SJCRH30 (cell line): ENCODE results near the gene NINJ2. TPM values are rescaled to one million over a fixed set of nuclear protein-coding genes. Genes with fewer than 3 reads are reported as not detected.

Experiments used
- DNase-seq, 2 experiments: peaks; one replicate each; pipeline ENCODE4 v3.0.0-alpha.2; 2015 to 2020
- H3K27ac ChIP-seq: fragments of 250-450 bp; sonication (Bioruptor Pico); 2 replicates; pipeline ENCODE4 v1.5.1; 2020; ENCODE audit warnings: mild to moderate bottlenecking, moderate library complexity
- H3K27me3 ChIP-seq: fragments of 250-450 bp; sonication (Bioruptor Pico); 2 replicates; pipeline ENCODE4 v1.5.1; 2020; ENCODE audit warnings: mild to moderate bottlenecking, moderate library complexity
- H3K36me3 ChIP-seq: fragments of 250-450 bp; sonication (Bioruptor Pico); 2 replicates; pipeline ENCODE4 v1.5.1; 2020; ENCODE audit warnings: mild to moderate bottlenecking, moderate library complexity
- H3K4me1 ChIP-seq: fragments of 250-450 bp; sonication (Bioruptor Pico); 2 replicates; pipeline ENCODE4 v1.5.1; 2020; ENCODE audit warnings: mild to moderate bottlenecking, moderate library complexity
- H3K4me3 ChIP-seq: fragments of 250-450 bp; sonication (Bioruptor Pico); 2 replicates; pipeline ENCODE4 v1.5.1; 2020; ENCODE audit warnings: mild to moderate bottlenecking, moderate library complexity
- H3K9me3 ChIP-seq: fragments of 250-450 bp; sonication (Bioruptor Pico); replicated peaks from 2 replicates; pipeline ENCODE4 v1.5.1; 2020; ENCODE audit warnings: mild to moderate bottlenecking, moderate library complexity
- total RNA-seq: library from RNA; depleted of rRNA; stranded (reverse); fragments of >200 nt; shearing (Covaris generic); gene quantifications from 2 replicates; pipeline ENCODE4 v1.2.3, GENCODE V29; 2014

Gene NINJ2
- total RNA-seq, 1 experiment from 2014 or later, result 0.24 TPM

DNA sequence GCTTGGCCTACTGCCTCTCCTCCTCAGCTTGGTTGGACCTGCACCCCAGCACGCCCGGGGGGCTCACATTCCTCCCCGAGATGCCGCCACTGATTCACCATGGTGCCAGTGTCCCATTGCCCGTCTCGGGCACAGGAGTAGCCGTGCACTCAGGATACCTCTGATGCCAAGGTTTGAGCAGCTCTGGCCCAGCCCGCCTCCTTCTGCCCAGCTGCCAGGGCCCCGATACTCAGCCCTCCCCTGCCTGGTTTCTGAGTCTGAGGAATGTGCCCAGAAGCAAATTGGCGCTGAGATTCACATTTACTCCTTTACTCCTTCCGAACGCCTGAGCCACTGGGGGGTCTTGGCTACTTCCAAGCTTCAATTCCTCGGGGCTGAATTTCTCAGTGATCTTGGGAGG is 63.5 kb downstream of the NINJ2 start:
- Histone ChIP-seq H3K9me3 (no peaks in the 10 kb centered on the region), H3K27ac (no peak overlapping the region), H3K36me3 (no peaks in the 10 kb centered on the region), H3K4me1 (no peaks in the 10 kb centered on the region; the same call in 1 of the 2 replicates), H3K27me3 (peaks cover 3% of the 10 kb centered on the region; the same call in 1 of the 2 replicates), H3K4me3 (no peak overlapping the region)
- DNase-seq, result peak in 1 of 2 experiments; percentile 15

DNA sequence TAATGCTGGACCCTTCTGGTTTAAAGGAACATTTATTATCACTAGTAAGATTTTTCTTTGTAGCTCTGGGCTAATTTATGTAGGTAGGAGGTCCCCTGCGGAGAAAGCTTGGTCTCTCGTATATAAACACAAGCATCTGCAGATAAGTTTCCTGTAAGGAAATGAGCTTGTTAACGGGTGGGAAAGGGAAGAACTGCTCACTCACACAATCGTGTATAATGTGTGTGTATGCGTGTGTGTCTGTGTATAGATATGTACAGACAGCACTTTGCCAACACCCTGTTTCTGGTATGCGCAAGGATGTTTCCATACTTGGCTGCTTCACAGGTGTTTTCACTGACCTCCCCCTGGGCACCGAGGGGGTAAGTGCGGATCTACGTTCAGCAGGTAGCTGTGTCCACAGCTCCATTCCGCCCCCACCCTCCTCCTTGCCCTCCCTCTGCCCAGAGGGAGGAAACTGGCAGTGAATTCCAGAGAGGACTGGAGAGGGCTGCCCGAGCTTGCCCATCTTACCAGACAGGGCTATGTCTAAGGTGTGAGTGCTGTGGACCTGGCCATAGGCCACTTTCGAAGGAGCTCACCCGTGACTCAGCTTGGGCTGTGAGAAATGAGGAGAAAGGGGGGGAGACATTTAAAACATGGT is 65.2 kb downstream of the NINJ2 start:
- Histone ChIP-seq H3K27ac (no peak overlapping the region), H3K36me3 (no peaks in the 10 kb centered on the region)
- DNase-seq, result no peak

DNA sequence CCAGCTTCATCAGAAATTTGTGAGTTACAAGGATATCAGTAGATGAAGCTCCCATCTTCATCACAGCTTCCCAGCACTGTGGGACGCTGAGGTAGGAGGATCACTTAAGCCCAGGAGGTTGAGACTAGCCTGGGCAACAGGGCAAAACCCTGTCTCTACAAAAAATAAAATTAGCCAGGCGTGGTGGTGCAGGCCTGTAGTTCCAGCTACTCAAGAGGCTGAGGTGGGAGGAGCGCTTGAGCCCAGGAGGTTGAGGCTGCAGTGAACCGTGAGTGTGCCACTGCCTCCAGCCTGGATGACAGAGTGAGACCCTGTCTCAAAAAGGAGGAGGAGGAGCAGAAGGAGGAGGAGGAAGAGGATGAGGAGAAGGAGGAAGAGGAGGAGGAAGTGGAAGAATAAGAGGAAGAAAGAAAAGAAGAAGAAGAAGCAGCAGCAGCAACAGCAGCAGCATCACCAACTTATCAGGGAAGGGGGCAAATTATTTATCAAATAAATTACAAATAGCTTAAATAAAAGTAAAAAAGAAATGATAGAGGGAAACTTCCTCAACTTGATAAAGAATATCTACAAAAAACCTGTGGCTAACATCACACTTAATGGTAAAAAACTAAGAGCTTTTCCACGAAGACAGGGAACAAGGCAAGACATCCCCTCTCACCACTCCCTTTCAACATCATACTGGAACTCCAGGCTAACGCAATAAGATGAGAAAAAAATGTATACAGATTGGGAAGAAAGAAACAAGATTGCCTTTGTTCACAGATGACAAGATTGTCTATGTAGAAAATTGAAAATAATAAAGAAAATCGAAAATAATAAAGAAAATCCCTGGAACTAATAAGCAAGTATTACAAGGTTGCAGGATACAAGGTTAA is 69.6 kb downstream of the NINJ2 start:
- no peaks in the 10 kb centered on the region for H3K36me3 ChIP-seq
- H3K9me3 ChIP-seq, result no peaks in the 10 kb centered on the region; the same call in 1 of the 2 replicates
- H3K27ac ChIP-seq, result no peak overlapping the region
- peaks cover 16% of the 10 kb centered on the region for H3K4me1 ChIP-seq
- H3K27me3 ChIP-seq, result no peaks in the 10 kb centered on the region
- DNase-seq, result no peak
- H3K4me3 ChIP-seq, result no peak overlapping the region

More for the DNA sequence above, 65.2 kb downstream of the NINJ2 start:
- no peak overlapping the region for H3K4me3 ChIP-seq
- no peaks in the 10 kb centered on the region for H3K9me3 ChIP-seq
- no peaks in the 10 kb centered on the region; the same call in 1 of the 2 replicates for H3K4me1 ChIP-seq
- no peaks in the 10 kb centered on the region for H3K27me3 ChIP-seq

DNA sequence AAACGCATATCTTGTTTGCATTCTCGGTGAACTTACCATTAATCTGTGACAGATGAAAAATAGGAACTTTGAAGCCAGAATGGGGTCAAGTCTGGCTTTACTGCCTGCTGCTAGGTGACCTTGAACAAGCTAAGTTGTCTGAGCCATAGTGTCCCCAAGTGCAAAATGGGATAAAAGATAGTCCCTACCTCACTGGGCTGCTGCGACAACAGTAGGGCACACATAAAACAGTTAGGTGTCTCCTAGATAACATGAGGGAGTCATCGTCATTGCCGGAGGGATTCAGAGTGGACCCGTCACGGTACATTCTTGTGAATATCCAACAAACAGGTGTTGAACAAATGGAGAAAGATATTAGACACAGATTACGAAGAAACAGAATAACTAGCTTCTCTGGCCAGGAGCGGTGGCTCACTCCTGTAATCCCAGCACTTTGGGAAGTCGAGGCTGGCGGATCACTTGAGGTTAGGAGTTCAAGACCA is 71.2 kb downstream of the NINJ2 start:
- Histone ChIP-seq H3K36me3 (no peaks in the 10 kb centered on the region), H3K27me3 (no peaks in the 10 kb centered on the region), H3K4me1 (peaks cover 16% of the 10 kb centered on the region), H3K4me3 (peak overlapping the region; percentile 19), H3K9me3 (no peaks in the 10 kb centered on the region; the same call in 1 of the 2 replicates), H3K27ac (peak overlapping the region; percentile 95)
- DNase-seq, result peak; percentile 86 to 93

- Histone ChIP-seq H3K27ac (peak overlapping the region; percentile 95), H3K27me3 (no peaks in the 10 kb centered on the region), H3K9me3 (no peaks in the 10 kb centered on the region; the same call in 1 of the 2 replicates), H3K36me3 (no peaks in the 10 kb centered on the region), H3K4me1 (peaks cover 16% of the 10 kb centered on the region), H3K4me3 (peak overlapping the region; percentile 19)
- DNase-seq, result peak; percentile 84 to 87
Observed at GRCh38 chr12:591167-592023, 71.8 kb downstream of the NINJ2 start.

GRCh38 chr12:590206-590750 is 73.0 kb downstream of the NINJ2 start:
- Histone ChIP-seq H3K27ac (no peak overlapping the region), H3K36me3 (no peaks in the 10 kb centered on the region), H3K4me3 (no peak overlapping the region), H3K4me1 (peaks cover 16% of the 10 kb centered on the region), H3K27me3 (no peaks in the 10 kb centered on the region), H3K9me3 (no peaks in the 10 kb centered on the region; the same call in 1 of the 2 replicates)
- peak; percentile 38 to 58 for DNase-seq

DNA sequence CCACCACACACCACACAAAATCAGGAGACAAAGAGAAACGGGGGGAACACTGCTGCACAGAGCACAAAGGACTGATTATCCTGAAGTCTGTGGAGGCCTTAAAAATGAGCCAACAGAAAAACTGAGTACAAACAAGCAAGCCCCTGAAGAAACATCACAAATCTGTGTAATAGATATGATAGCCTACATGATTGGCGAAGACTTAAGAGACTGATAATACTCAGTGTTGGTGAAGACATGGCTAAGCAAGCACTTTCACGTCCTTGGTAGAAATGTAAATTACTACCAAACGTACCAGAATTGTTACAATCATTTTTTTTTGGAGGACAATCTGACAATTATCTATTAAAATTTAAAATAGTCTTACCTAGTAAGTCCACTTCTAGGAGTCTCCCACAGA is 74.6 kb downstream of the NINJ2 start:
- Histone ChIP-seq H3K27me3 (no peaks in the 10 kb centered on the region), H3K4me3 (no peak overlapping the region), H3K27ac (no peak overlapping the region), H3K4me1 (peaks cover 18% of the 10 kb centered on the region), H3K36me3 (no peaks in the 10 kb centered on the region), H3K9me3 (no peaks in the 10 kb centered on the region; the same call in 1 of the 2 replicates)
- no peak for DNase-seq

DNA sequence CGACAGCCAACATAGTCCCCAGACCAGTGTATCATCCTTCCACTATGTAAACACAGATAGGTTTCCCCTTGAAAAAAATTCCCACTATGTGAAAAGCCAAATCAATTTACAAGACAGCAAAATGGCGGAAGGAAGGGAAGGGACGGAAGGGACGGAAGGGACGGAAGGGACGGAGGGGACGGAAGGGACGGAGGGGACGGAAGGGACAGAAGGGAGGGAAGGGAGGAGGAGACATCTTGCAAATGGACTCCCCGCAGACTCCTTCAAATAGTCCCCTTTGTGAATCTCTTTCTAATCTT is 75.3 kb downstream of the NINJ2 start:
- Histone ChIP-seq H3K27me3 (no peaks in the 10 kb centered on the region), H3K4me3 (no peak overlapping the region), H3K27ac (no peak overlapping the region), H3K9me3 (no peaks in the 10 kb centered on the region; the same call in 1 of the 2 replicates), H3K4me1 (peaks cover 23% of the 10 kb centered on the region), H3K36me3 (no peaks in the 10 kb centered on the region)
- DNase-seq, result no peak

DNA sequence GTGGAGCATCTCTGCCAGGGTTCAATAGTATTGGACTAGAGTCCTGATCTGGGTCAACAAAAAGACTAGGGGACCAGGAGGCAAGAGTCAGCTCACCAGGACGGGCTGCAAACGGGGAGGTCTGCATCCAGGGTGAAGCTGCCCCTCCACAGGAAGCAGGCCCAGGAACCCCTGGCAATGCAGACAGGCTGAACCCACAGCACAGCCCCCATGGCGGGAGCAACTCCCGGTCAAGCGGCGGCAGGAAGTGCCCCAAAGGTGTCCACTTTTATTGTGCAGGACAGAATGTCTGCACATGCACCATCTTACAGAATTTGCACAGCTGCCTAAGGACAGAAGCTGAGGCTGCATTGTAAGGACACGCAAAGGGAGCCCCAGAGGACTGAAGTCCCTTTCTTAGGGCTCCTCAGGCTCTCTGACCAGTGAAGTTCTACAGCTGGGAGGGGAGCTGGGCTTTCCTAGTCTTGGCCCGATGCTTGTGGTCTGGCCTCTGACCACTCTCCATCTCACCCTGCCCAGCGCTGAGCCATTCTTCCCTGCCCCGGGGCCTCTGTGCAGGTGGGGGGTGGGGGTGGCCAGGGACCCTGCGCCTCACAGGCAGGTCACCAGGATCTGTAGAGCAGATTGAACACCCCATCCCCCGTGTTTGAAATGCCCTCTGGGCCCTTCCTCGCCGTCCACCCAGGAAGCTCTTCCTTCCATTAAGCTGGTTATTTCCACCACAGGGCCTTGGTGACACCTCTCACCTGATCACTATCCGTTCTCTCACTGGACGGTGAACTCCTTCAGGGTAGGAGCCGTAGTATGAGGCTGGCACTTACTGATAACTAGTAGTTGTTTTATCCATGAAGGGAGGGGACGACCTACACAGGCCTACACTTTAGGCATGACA is 75.9 kb downstream of the NINJ2 start:
- H3K4me1 ChIP-seq, result peaks cover 23% of the 10 kb centered on the region
- no peak overlapping the region for H3K27ac ChIP-seq
- no peaks in the 10 kb centered on the region for H3K27me3 ChIP-seq
- H3K36me3 ChIP-seq, result no peaks in the 10 kb centered on the region
- H3K9me3 ChIP-seq, result no peaks in the 10 kb centered on the region; the same call in 1 of the 2 replicates
- no peak overlapping the region for H3K4me3 ChIP-seq
- no peak for DNase-seq

GRCh38 chr12:586318-587071 is 76.8 kb downstream of the NINJ2 start:
- DNase-seq, result no peak
- H3K9me3 ChIP-seq, result no peaks in the 10 kb centered on the region; the same call in 1 of the 2 replicates
- H3K4me1 ChIP-seq, result peaks cover 17% of the 10 kb centered on the region
- no peaks in the 10 kb centered on the region for H3K36me3 ChIP-seq
- no peaks in the 10 kb centered on the region for H3K27me3 ChIP-seq
- H3K4me3 ChIP-seq, result no peak overlapping the region
- H3K27ac ChIP-seq, result no peak overlapping the region

GRCh38 chr12:585062-586061 is 77.9 kb downstream of the NINJ2 start:
- DNase-seq, result no peak
- Histone ChIP-seq H3K27me3 (no peaks in the 10 kb centered on the region), H3K4me3 (no peak overlapping the region), H3K9me3 (no peaks in the 10 kb centered on the region; the same call in 1 of the 2 replicates), H3K4me1 (peaks cover 10% of the 10 kb centered on the region), H3K27ac (no peak overlapping the region), H3K36me3 (no peaks in the 10 kb centered on the region)
